ENCODE measurements around the gene AEN. TPM values are rescaled to one million over a fixed set of nuclear protein-coding genes. Genes with fewer than 3 reads are reported as not detected.
"Not testable (repeated sequence)": the region's sequence is repeated elsewhere in the genome, so short reads cannot be mapped to it uniquely, and the experiment has no call there.

AEN gene
- total RNA-seq, 2 experiments from 2014 or later, result 92.9 to 94.3 TPM

- ChIA-PET POLR2A (no interaction called here), CTCF (interaction anchor here (1.3 kb wide), 1 partner anchor 10 kb away, joined by 3 read pairs; no protein-coding TSS in a partner anchor)
Observed at GRCh38 chr15:88627463-88627862, 6.3 kb downstream of the AEN start.

- ChIA-PET CTCF (interaction anchor here (1.8 kb wide), 1 partner anchor 11 kb away, joined by 4 read pairs; the partner anchor contains the start of gene ISG20), POLR2A (no interaction called here)
Observed at GRCh38 chr15:88628018-88628654, 7.0 kb downstream of the AEN start.

GRCh38 chr15:88629071-88629470, 7.9 kb downstream of the AEN start:
- ChIA-PET CTCF (interaction anchor here (0.6 to 1.8 kb wide), 2 partner anchors 10 to 267 kb away, joined by 4 read pairs; partner anchors contain the start of gene ISG20), POLR2A (no interaction called here)

GRCh38 chr15:88630141-88630721, 9.1 kb downstream of the AEN start:
- CTCF ChIA-PET, result no interaction called here
- POLR2A ChIA-PET, result no interaction called here

GRCh38 chr15:88630798-88631463, 9.8 kb downstream of the AEN start:
- ChIA-PET POLR2A (no interaction called here), CTCF (interaction anchor here (1.8 kb wide), 1 partner anchor 33 kb away, joined by 5 read pairs; no protein-coding TSS in a partner anchor)

GRCh38 chr15:88631464-88632028, 10.4 kb downstream of the AEN start:
- ChIA-PET CTCF (interaction anchor here (1.8 kb wide), 1 partner anchor 32 kb away, joined by 5 read pairs; no protein-coding TSS in a partner anchor), POLR2A (interaction anchor here (0.6 kb wide), 1 partner anchor 211 kb away, joined by 4 read pairs; no protein-coding TSS in a partner anchor)

- CTCF ChIA-PET, result interaction anchor here (1.8 to 1.9 kb wide), 2 partner anchors 9 to 31 kb away, joined by 5 to 11 read pairs; no protein-coding TSS in a partner anchor
- POLR2A ChIA-PET, result not testable (repeated sequence)
Observed at GRCh38 chr15:88632797-88633196, 11.7 kb downstream of the AEN start.

GRCh38 chr15:88634449-88634848, 13.3 kb downstream of the AEN start:
- CTCF ChIA-PET, result interaction anchor here (1.1 kb wide), 1 partner anchor 10 kb away, joined by 7 read pairs; no protein-coding TSS in a partner anchor

GRCh38 chr15:88635318-88635717, 14.2 kb downstream of the AEN start:
- ChIA-PET CTCF (interaction anchor here (1.1 to 1.4 kb wide), 3 partner anchors 11 to 13 kb away, joined by 4 to 7 read pairs (median 4); no protein-coding TSS in a partner anchor), POLR2A (interaction anchor here (1.0 to 1.3 kb wide), 3 partner anchors 11 to 15 kb away, joined by 3 to 4 read pairs (median 3); no protein-coding TSS in a partner anchor)

More at GRCh38 chr15:88634449-88634848, 13.3 kb downstream of the AEN start:
- POLR2A ChIA-PET, result interaction anchor here (1.1 to 1.3 kb wide), 2 partner anchors 12 to 16 kb away, joined by 3 to 4 read pairs; no protein-coding TSS in a partner anchor

- ChIA-PET POLR2A (interaction anchor here (1.0 to 1.3 kb wide), 2 partner anchors 11 to 14 kb away, joined by 3 read pairs; no protein-coding TSS in a partner anchor), CTCF (interaction anchor here (1.2 to 1.4 kb wide), 3 partner anchors 12 to 29 kb away, joined by 3 to 4 read pairs (median 4); no protein-coding TSS in a partner anchor)
Observed at GRCh38 chr15:88636050-88636449, 14.9 kb downstream of the AEN start.

- CTCF ChIA-PET, result interaction anchor here (1.2 to 1.4 kb wide), 3 partner anchors 13 to 28 kb away, joined by 3 to 4 read pairs (median 4); no protein-coding TSS in a partner anchor
- POLR2A ChIA-PET, result no interaction called here
Observed at GRCh38 chr15:88636654-88637053, 15.5 kb downstream of the AEN start.

- CTCF ChIA-PET, result interaction anchor here (1.6 kb wide), 1 partner anchor 14 kb away, joined by 3 read pairs; no protein-coding TSS in a partner anchor
- POLR2A ChIA-PET, result interaction anchor here (1.7 kb wide), 1 partner anchor 451 kb away, joined by 5 read pairs; the partner anchor contains the start of gene ABHD2
Observed at GRCh38 chr15:88637436-88637835, 16.3 kb downstream of the AEN start.

GRCh38 chr15:88637841-88638625, 16.9 kb downstream of the AEN start:
- CTCF ChIA-PET, result interaction anchor here (0.6 to 1.7 kb wide), 6 partner anchors 9 to 283 kb away, joined by 3 to 12 read pairs (median 3); no protein-coding TSS in a partner anchor

GRCh38 chr15:88638626-88639372, 17.7 kb downstream of the AEN start, which contains the start of gene ISG20:
TSS of gene ISG20 (plus strand) at chr15:88639016. CDS start at chr15:88639367, 351 bp downstream.
- ChIA-PET POLR2A (interaction anchor here (0.7 to 1.7 kb wide), 7 partner anchors 10 to 450 kb away, joined by 3 to 18 read pairs (median 4); partner anchors contain the start of genes ABHD2, AEN, HAPLN3 and MRPL46), CTCF (interaction anchor here (1.0 to 1.7 kb wide), 5 partner anchors 10 to 282 kb away, joined by 3 to 12 read pairs (median 3); no protein-coding TSS in a partner anchor)

More at GRCh38 chr15:88637841-88638625, 16.9 kb downstream of the AEN start:
- POLR2A ChIA-PET, result interaction anchor here (0.7 to 1.7 kb wide), 7 partner anchors 10 to 450 kb away, joined by 3 to 18 read pairs (median 4); partner anchors contain the start of genes ABHD2, AEN, HAPLN3 and MRPL46

- CTCF ChIA-PET, result no interaction called here
- POLR2A ChIA-PET, result no interaction called here
Observed at GRCh38 chr15:88641959-88642452, 20.9 kb downstream of the AEN start.

GRCh38 chr15:88642514-88642913, 21.4 kb downstream of the AEN start:
- POLR2A ChIA-PET, CTCF ChIA-PET: not testable (repeated sequence)

- ChIA-PET CTCF (interaction anchor here (0.7 to 1.6 kb wide), 3 partner anchors 14 to 260 kb away, joined by 3 read pairs; no protein-coding TSS in a partner anchor), POLR2A (no interaction called here)
Observed at GRCh38 chr15:88644741-88645140, 23.6 kb downstream of the AEN start.

Measured in activated CD8-positive, alpha-beta memory T cell treated with anti-CD3 and anti-CD28 coated beads for 36 hours (primary cell).